Measurements from ENCODE around the gene IMMP2L. TPM values are rescaled to one million over a fixed set of nuclear protein-coding genes. Genes with fewer than 3 reads are reported as not detected.

IMMP2L gene
- total RNA-seq, 1 donor from 2014 or later, result 11.2 TPM

DNA sequence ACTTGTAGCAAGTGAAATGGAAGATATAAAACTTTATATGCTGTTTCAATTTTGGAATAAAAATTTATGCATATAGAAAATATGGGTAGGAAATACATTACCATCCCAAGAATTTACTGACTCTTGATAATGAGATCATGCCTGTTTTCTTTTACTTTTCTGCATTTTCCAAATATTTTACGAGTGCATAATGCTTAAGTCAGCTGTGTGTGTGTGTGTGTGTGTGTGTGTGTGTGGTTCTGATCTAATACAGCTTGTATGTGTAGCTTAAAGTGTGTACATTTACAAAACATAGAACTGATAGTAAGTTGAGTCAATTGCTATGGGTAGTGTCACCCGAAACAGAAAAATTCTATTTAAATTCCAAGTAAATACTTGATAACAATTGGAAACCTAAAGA lies 787.2 kb downstream of the IMMP2L start:
- H3K4me3 Mint-ChIP-seq (ENCODE audit: unreplicated experiment), result no peak overlapping the region
- no peaks in the 10 kb centered on the region for H3K36me3 Mint-ChIP-seq (ENCODE audit: low read depth, unreplicated experiment)
- no peaks in the 10 kb centered on the region for H3K9me3 Mint-ChIP-seq (ENCODE audit: unreplicated experiment)
- DNase-seq (ENCODE audit: low spot score), result no peak
- TF ChIP-seq CTCF (IDR thresholded peaks at IDR 0.05; ENCODE audit: unreplicated experiment), result no peak
- peaks cover 9% of the 10 kb centered on the region for H3K4me1 Mint-ChIP-seq (ENCODE audit: unreplicated experiment)
- H3K27me3 Mint-ChIP-seq (ENCODE audit: unreplicated experiment), result peaks cover 2% of the 10 kb centered on the region
- H3K27ac Mint-ChIP-seq (ENCODE audit: unreplicated experiment), result no peak overlapping the region

DNA sequence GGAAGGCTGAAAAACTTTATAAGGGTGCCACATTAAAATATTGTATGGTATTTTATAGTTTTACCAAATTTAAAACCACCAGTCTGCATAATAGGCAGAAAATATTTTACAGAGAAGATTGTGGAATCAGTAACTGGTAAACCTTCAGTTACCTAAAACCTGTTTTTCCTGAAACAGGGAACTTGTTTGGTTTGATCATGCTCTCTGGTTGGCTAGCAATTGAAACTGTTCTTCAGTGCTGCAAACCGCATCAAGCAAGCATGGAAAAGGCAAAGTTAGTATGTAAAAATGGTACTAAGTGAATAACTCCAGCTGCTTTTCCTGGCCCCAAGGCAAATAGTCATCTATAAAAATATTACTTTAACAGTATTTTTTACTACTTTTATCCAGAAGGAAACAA lies 788.2 kb downstream of the IMMP2L start:
- Mint-ChIP-seq H3K9me3 (ENCODE audit: unreplicated experiment) (no peaks in the 10 kb centered on the region), H3K4me3 (ENCODE audit: unreplicated experiment) (no peak overlapping the region), H3K27ac (ENCODE audit: unreplicated experiment) (no peak overlapping the region), H3K27me3 (ENCODE audit: unreplicated experiment) (peaks cover 2% of the 10 kb centered on the region), H3K36me3 (ENCODE audit: low read depth, unreplicated experiment) (no peaks in the 10 kb centered on the region), H3K4me1 (ENCODE audit: unreplicated experiment) (peaks cover 2% of the 10 kb centered on the region)
- DNase-seq (ENCODE audit: low spot score), result no peak
- no peak for TF ChIP-seq CTCF (IDR thresholded peaks at IDR 0.05; ENCODE audit: unreplicated experiment)

DNA sequence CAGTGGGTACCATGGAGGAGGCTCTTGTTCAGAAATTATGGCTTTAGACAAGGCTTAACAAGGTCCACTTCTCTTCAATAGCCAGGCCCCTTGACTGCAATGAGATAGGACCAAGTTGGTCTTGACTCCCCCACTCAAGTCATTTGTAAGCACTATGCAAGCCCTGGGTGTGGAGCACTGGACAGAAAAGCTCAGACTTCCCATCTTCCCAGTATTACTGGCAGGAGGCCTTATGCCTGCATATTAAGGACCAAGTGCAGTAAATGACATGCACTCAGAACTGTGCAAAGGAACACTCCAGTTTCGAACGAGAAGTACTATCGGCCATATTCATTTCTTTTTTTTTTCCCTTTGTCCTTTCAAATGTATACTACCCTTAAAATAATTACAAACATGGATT lies 789.7 kb downstream of the IMMP2L start:
- Mint-ChIP-seq H3K27me3 (ENCODE audit: unreplicated experiment) (peaks cover 2% of the 10 kb centered on the region), H3K36me3 (ENCODE audit: low read depth, unreplicated experiment) (no peaks in the 10 kb centered on the region), H3K27ac (ENCODE audit: unreplicated experiment) (no peak overlapping the region), H3K9me3 (ENCODE audit: unreplicated experiment) (no peaks in the 10 kb centered on the region), H3K4me3 (ENCODE audit: unreplicated experiment) (no peak overlapping the region), H3K4me1 (ENCODE audit: unreplicated experiment) (peaks cover 10% of the 10 kb centered on the region)
- no peak for DNase-seq (ENCODE audit: low spot score)
- no peak for TF ChIP-seq CTCF (IDR thresholded peaks at IDR 0.05; ENCODE audit: unreplicated experiment)

DNA sequence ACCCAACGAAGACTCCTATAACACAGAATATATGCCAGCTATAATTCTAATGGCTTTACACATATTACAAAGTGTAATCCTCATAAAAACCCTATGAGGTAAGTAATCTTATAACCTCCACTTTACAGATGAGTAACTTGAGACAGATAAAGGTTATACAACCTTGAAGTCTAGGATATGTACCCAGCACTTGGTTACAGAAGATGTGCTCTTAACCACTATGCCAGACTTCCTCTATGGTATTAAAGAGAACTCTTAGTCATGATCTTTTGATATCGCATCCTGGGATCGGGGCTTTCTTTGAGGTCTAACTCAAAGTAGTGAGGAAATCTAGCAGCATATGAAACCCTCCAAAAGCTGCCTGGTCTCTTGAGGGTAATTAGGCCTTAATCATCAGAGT lies 790.6 kb downstream of the IMMP2L start:
- H3K4me1 Mint-ChIP-seq (ENCODE audit: unreplicated experiment), result peaks cover 13% of the 10 kb centered on the region
- no peak for DNase-seq (ENCODE audit: low spot score)
- H3K4me3 Mint-ChIP-seq (ENCODE audit: unreplicated experiment), result no peak overlapping the region
- no peaks in the 10 kb centered on the region for H3K9me3 Mint-ChIP-seq (ENCODE audit: unreplicated experiment)
- no peaks in the 10 kb centered on the region for H3K36me3 Mint-ChIP-seq (ENCODE audit: low read depth, unreplicated experiment)
- TF ChIP-seq CTCF (IDR thresholded peaks at IDR 0.05; ENCODE audit: unreplicated experiment), result no peak
- H3K27ac Mint-ChIP-seq (ENCODE audit: unreplicated experiment), result no peak overlapping the region
- peaks cover 2% of the 10 kb centered on the region for H3K27me3 Mint-ChIP-seq (ENCODE audit: unreplicated experiment)

DNA sequence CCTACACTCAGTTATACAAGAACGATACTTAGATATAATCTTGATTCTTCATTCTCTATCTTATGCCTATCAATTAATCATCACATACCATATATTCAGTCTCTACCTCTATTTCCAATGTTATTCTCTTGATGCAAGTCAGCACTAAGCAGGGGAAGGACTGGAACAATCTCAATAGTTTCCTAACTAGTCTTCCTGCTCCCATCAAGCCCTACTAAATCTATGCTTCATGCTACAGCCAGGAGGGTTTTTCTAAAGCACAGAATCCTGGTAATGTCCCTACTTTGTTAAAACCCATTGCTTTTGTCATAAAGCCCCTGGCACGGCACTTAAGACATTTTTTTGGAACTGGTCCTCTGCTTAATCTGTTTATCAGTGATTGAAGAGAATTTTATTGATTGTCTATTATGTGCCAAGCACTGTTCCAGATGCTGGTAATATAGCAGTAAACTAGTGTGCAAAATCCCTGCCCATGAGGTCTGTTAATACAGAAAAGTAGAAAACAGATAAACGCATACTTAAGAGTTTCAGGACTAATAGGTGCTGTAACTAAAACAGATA lies 794.7 kb downstream of the IMMP2L start:
- TF ChIP-seq CTCF (IDR thresholded peaks at IDR 0.05; ENCODE audit: unreplicated experiment), result no peak
- no peak for DNase-seq (ENCODE audit: low spot score)
- H3K27me3 Mint-ChIP-seq (ENCODE audit: unreplicated experiment), result peaks cover 2% of the 10 kb centered on the region
- no peak overlapping the region for H3K4me3 Mint-ChIP-seq (ENCODE audit: unreplicated experiment)
- no peaks in the 10 kb centered on the region for H3K36me3 Mint-ChIP-seq (ENCODE audit: low read depth, unreplicated experiment)
- no peak overlapping the region for H3K27ac Mint-ChIP-seq (ENCODE audit: unreplicated experiment)
- peaks cover 11% of the 10 kb centered on the region for H3K4me1 Mint-ChIP-seq (ENCODE audit: unreplicated experiment)
- no peaks in the 10 kb centered on the region for H3K9me3 Mint-ChIP-seq (ENCODE audit: unreplicated experiment)
